ENCODE data around the gene SBK1.
A peak's percentile ranks its signal among the peaks of the same experiment; 100 is the strongest.
"Not testable (repeated sequence)": the region's sequence is repeated elsewhere in the genome, so short reads cannot be mapped to it uniquely, and the experiment has no call there.

SBK1 gene

GRCh38 chr16:28308794-28309584, 16.7 kb downstream of the SBK1 start:
- DNase-seq (ENCODE audit: low read depth): no peak

- DNase-seq (ENCODE audit: low read depth): peak; percentile 57
Measured at GRCh38 chr16:28309811-28310311, 17.5 kb downstream of the SBK1 start.

DNA sequence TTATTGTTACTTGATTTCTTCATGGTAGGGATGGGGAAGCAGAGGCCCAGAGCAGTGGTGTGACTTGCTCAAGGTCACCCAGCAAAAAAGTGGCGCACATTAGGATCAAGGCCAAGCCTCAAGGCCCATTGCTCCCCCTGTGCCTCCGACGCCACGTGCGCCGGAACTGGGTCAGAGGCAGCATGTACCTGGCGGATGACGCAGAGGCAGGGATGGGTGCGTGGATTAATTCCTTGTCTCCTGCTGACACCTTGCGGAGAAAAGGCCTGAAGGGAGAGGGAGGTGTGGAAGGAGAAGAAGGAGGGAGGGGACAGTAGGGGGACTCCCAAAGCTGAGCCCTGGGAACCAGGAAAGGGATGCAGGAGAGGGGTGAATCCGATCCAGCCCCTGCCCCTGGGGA, 18.5 kb downstream of the SBK1 start:
- no peak for DNase-seq (ENCODE audit: low read depth)

GRCh38 chr16:28311413-28311812, 19.1 kb downstream of the SBK1 start:
- DNase-seq (ENCODE audit: low read depth): no peak

DNA sequence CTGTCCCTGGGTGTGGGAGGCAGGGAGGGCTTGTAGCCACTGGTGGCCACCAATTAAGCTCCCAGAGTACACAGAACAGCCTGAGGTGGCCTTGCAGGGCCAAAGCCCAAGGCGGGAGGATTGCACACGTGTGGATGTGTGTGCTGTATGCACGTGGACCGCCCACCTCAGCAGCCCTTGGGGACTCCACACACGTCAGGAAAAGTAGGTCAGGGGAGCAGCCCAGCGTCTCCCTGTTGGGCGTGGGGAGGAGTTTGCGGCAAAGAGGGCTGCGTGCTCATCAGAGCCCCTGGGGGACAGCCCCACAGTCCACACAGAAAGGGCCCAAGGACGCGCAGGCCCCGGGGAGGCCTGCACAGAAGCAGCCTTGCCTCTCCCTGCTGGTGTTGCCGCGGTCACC, 19.6 kb downstream of the SBK1 start:
- DNase-seq (ENCODE audit: low read depth): no peak

DNA sequence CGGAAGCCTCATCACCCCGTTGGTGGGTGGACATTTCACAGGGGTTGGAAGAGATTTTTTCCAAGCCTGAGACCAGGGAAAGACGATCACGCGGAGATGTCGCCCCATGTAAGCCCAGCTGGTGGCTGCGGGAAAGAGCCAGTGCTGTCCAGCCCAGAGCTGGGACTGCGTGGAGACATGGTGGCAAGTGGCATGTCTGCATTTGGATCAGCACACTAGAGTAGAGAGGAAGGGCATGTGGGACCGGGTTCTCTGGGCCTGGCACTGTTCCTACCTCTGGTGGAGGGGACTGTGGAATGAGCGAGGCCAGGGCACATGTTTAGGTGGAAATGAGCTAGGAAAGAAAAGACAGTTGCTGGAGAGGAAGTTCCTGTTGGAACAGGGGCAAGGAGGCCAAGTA, 20.0 kb downstream of the SBK1 start:
- DNase-seq (ENCODE audit: low read depth): no peak

GRCh38 chr16:28313587-28313986, 21.3 kb downstream of the SBK1 start:
- DNase-seq (ENCODE audit: low read depth): no peak

DNA sequence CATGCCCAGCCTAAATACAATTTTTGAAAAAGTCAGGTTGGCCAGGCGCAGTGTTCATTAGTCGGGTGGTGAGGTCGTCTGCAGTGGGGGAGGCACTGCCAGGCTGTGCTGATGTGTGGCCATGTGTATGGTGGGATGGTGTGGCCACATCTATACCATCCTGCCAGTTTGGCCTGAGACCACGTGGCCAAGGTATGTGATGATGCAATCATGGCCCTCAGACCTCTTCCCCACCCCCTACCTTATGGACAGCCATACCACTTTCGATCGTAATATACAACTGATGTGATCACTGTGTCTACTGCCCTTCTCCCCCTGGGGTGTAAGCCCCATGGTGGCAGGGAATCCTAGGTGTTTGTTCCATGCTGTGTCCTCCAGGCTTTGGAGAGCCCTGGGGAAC, 23.7 kb downstream of the SBK1 start:
- no peak for DNase-seq (ENCODE audit: low read depth)

DNA sequence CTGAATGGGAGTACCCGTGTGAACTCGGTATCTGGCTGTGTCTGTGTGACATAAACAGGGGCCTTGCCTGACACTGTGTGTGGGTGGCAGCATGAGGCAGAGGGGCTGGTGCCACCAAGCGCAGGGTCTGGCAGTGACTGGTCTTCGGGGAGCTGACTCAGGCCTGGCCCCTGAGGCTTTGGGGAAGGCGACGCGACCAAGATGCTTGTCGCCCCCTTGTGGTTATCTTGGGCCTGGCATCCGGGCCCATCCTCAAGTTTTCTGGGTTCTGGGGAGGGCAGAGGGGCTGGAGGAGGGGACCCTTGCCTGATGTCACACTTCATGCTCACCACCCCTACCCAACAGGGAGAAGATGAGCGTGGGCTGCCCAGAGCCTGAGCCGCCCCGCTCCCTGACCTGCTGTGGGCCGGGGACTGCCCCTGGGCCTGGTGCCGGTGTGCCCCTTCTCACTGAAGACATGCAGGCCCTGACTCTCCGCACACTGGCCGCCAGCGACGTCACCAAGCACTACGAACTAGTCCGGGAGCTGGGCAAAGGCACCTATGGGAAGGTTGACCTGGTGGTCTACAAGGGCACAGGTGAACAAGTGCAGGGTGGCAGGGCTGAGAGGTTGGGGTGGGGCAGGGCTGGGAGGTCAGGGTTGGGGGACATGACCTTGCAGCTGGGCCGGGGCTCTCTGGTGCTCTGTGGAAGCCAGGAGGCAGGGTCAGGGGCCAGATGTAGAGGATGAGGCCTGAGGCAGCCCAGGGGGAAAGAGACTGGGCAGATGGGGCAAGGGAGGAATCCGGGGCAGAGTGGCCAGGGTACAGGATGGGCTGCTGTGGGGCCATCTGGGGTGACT, 24.9 kb downstream of the SBK1 start:
- peak; percentile 55 for DNase-seq (ENCODE audit: low read depth)

DNA sequence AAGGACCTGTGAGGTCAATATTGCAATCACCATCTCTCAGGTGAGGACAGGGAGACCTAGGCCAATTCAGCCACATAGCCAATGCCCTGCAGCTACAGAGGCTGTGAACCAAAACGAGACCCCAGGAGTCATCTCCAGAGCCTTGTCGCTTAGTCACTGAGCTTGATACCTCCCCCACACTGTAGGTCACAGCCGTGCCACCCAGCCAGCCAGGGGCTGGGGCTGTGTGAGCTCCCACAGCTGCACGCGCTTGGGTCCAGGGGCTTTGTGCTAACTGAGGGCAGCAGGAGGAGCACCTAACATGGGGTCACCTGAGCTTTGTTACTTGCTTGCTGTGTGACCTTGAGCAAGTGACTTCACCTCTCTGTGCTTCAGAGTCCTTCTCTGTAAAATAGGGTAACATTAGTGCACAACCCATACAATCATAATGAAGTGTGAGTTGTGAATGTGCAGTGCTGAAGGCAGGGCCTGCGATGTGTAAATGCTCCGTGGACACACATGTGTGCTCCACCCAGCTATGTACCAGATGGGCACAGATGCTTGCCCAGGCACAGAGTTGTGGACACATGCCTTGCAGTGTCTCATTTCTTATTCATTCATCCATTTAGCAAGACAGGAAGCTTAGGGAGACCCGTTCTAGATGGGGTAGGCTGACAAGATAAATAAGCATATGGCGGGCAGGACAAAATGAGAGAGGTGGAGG, 25.9 kb downstream of the SBK1 start:
- no peak for DNase-seq (ENCODE audit: low read depth)

DNA sequence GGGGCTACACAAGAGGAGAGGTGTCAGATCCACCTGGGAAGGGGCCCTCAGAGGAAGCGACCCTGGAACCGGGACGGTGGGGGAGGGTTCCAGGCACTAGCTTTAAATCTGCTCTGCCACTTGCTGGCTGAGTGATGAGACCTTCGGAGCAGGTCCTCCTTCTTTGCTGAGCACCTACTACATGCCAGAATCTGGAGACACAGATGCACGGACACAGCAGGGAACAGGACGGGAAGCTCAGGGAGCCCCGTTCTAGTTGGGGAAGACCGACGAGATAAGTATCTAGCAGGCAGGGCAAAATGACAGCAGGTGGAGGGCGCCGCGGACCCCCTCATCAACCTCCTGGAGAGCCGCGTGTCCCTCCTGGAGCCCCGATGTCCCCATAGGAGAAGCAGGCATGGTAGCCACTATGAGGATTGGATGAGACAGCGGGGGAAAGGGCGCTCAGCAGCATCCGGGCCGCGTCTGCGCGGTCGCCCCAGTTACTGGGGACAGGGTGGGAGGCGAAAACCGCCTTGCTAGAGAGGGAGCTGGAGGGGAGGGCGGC, 27.2 kb downstream of the SBK1 start:
- DNase-seq (ENCODE audit: low read depth): no peak

DNA sequence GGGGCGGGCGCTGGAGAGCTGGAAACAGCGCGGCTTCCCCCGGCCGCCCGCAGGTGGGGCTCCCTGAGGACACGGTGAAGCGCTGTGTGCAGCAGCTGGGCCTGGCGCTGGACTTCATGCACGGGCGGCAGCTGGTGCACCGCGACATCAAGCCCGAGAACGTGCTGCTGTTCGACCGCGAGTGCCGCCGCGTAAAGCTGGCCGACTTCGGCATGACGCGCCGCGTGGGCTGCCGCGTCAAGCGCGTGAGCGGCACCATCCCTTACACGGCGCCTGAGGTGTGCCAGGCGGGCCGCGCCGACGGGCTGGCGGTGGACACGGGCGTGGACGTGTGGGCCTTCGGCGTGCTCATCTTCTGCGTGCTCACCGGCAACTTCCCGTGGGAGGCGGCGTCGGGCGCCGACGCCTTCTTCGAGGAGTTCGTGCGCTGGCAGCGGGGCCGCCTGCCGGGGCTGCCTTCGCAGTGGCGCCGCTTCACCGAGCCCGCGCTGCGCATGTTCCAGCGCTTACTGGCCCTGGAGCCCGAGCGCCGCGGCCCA, 27.8 kb downstream of the SBK1 start:
- DNase-seq (ENCODE audit: low read depth): no peak

GRCh38 chr16:28320741-28321140, 28.4 kb downstream of the SBK1 start:
- DNase-seq (ENCODE audit: low read depth): no peak

GRCh38 chr16:28321700-28322411, 29.5 kb downstream of the SBK1 start:
- DNase-seq (ENCODE audit: low read depth): no peak

DNA sequence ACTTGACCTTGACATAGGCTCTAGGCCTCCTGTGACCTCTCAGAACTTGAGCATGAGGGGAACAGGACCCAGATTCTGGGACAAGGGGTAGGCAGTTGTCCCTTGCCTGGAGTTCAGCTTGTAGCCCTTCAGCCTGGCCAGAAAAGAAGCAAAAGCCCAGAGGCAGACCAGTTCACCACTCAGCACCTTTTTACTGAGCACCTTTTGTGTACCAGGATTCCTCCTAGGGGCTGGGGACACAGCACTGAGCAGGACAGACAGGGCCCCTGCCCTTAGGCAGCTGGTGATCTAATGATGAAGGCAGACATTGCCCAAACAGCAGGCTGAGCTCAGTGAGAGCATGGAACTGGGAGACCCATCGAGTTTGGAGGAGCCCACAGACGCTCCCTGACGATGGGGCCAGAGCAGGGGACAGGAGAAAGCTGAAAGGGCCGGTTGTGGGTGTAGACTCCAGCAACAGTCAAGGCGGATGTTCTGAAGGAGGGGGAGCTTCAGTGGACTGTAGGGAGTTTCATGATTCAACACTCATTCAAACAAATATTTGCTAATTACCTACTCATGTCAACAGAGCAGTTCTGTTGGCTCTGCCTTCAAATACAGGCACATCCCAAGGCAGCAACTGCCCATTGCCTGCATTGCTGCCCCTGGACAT, 32.0 kb downstream of the SBK1 start:
- DNase-seq (ENCODE audit: low read depth): no peak

DNA sequence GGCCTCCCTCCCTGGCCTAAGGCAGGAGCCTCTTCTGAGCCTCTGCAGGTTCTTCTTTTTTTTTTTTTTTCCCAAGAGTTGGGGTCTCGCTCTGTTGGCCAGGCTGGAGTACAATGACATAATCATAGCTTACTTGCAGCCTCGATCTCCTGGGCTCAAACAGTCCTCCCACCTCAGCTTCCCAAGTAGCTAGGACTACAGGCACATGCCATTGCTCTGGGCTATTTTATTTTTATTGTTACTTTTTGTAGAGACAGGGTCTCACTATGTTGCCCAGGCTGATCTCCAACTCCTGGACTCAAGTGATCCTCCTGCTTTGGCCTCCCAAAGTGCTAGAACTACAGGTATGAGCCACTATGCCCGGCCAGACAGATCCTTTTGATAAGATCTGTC, 32.6 kb downstream of the SBK1 start:
- DNase-seq (ENCODE audit: low read depth): no peak

- peak; percentile 35 for DNase-seq (ENCODE audit: low read depth)
Measured at GRCh38 chr16:28326881-28327610, 34.7 kb downstream of the SBK1 start.

DNA sequence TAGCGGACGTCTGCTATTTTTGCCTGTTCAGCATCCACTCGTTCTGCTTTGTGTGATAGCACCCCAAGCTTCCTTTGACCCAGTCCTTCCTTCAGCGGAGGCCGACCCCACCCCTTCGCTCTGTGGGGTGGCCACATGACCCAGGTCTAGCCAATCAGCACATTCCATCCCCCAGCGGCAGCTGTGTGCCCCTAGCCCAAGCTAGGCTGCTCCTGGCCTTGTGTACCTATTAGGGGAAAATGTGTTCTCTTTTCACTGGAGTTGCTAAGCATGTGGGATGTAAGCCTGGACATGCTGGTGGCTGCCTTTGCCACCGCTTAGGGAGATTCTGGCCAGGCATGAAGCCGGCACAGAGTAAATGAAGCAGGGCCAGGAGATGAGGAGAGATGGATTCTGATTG, 37.9 kb downstream of the SBK1 start:
- not testable (repeated sequence) for DNase-seq (ENCODE audit: low read depth)

GRCh38 chr16:28330981-28331380, 38.7 kb downstream of the SBK1 start:
- not testable (repeated sequence) for DNase-seq (ENCODE audit: low read depth)

DNA sequence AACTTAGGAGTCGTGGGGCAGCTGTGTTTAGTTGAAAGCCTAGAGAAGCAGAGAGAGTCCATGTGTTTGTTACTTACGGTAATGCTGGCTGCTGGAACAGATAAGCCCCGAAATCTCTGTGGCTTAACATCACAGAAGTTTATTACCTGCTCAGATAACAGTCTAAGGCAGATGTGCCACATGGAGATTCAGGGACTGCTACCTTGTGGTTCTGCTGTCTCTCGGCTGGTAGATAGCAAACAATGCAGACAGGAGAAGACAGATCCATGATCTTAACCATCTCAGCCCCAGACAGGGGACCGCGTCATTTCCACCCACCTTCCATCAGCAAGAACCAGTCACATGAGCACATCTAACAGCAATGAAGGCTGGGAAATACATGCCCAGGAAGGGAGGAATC, 40.3 kb downstream of the SBK1 start:
- not testable (repeated sequence) for DNase-seq (ENCODE audit: low read depth)

Data from stimulated activated CD8-positive, alpha-beta memory T cell treated with anti-CD3 and anti-CD28 coated beads, Interleukin-15, amount 100 ng/mL, for 24 hours (primary cell).